Measurements from ENCODE around the gene NXPE3. TPM values are rescaled to one million over a fixed set of nuclear protein-coding genes. Genes with fewer than 3 reads are reported as not detected.

Gene NXPE3
- total and polyA plus RNA-seq, 9 donors, result 5.6 to 16.4 (median 13.1) TPM

DNA sequence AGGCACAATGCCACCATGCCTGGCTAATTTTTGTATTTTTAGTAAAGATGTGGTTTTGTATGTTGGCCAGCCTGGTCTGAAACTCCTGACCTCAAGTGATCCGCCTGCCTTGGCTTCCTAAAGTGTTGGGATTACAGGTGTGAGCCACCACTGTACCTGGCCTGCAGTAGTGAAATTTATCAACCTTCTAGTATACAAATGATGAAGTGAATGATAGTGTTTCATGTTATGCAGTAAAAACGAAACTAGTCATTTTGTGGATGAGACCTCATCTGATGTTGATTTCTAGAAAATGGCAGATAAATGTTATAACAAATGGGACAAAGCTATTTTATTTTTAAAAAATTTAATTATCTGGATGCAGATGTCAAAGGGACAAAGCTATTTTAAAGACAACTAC is 32.9 kb downstream of the NXPE3 start:
- DNase-seq, result no peak
- WGBS, 3 donors, result 94 to 96% (median 94%) methylated on average over 2 of the region's 2 CpGs
- Histone ChIP-seq H3K27ac (no peak overlapping the region), H3K4me3 (no peak overlapping the region), H3K4me1 (ENCODE audit: insufficient read depth) (no peaks in the 10 kb centered on the region), H3K36me3 (no peaks in the 10 kb centered on the region), H3K9me3 (no peaks in the 10 kb centered on the region), H3K27me3 (no peaks in the 10 kb centered on the region)
- TF ChIP-seq, protein P1, sequence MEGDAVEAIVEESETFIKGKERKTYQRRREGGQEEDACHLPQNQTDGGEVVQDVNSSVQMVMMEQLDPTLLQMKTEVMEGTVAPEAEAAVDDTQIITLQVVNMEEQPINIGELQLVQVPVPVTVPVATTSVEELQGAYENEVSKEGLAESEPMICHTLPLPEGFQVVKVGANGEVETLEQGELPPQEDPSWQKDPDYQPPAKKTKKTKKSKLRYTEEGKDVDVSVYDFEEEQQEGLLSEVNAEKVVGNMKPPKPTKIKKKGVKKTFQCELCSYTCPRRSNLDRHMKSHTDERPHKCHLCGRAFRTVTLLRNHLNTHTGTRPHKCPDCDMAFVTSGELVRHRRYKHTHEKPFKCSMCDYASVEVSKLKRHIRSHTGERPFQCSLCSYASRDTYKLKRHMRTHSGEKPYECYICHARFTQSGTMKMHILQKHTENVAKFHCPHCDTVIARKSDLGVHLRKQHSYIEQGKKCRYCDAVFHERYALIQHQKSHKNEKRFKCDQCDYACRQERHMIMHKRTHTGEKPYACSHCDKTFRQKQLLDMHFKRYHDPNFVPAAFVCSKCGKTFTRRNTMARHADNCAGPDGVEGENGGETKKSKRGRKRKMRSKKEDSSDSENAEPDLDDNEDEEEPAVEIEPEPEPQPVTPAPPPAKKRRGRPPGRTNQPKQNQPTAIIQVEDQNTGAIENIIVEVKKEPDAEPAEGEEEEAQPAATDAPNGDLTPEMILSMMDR (IDR thresholded peaks at IDR 0.05), result no peak
- no peak for TF ChIP-seq EP300 (IDR thresholded peaks at IDR 0.05)
- TF ChIP-seq POLR2A (IDR thresholded peaks at IDR 0.05), result no peak
- intact Hi-C loops (cut with DNase I), result loop anchor here (2.0 to 10.0 kb wide), 4 partner anchors 410 to 1513 kb away; no protein-coding TSS in a partner anchor

DNA sequence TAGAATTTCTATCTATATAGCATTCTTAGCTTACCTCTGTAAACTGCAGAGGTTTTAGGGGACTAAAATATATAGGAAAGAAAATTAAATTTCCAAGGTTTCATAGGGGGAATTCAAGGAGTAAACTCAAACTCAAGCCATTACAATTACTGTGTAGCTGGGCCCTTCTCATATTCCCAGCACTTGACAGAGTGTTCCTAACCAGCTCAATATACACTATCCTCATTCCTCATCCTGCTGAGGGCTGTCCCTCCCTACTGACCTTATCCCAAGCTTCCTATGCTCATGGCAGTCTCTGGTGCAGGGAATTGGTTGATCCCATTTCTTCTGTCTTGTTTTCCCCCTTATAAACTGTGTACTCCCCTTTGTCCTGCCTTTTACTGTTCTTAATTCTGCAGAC is 33.9 kb downstream of the NXPE3 start:
- Histone ChIP-seq H3K27me3 (no peaks in the 10 kb centered on the region), H3K36me3 (no peaks in the 10 kb centered on the region), H3K9me3 (no peaks in the 10 kb centered on the region), H3K4me1 (ENCODE audit: insufficient read depth) (no peaks in the 10 kb centered on the region), H3K27ac (no peak overlapping the region), H3K4me3 (no peak overlapping the region)
- TF ChIP-seq, protein P1 (IDR thresholded peaks at IDR 0.05), result no peak
- no peak for TF ChIP-seq POLR2A (IDR thresholded peaks at IDR 0.05)
- no peak for TF ChIP-seq EP300 (IDR thresholded peaks at IDR 0.05)
- intact Hi-C loops (cut with DNase I), result loop anchor here in 3 of 4 donors (5.0 to 10.0 kb wide), 3 partner anchors 409 to 1512 kb away; no protein-coding TSS in a partner anchor
- DNase-seq, result no peak

DNA sequence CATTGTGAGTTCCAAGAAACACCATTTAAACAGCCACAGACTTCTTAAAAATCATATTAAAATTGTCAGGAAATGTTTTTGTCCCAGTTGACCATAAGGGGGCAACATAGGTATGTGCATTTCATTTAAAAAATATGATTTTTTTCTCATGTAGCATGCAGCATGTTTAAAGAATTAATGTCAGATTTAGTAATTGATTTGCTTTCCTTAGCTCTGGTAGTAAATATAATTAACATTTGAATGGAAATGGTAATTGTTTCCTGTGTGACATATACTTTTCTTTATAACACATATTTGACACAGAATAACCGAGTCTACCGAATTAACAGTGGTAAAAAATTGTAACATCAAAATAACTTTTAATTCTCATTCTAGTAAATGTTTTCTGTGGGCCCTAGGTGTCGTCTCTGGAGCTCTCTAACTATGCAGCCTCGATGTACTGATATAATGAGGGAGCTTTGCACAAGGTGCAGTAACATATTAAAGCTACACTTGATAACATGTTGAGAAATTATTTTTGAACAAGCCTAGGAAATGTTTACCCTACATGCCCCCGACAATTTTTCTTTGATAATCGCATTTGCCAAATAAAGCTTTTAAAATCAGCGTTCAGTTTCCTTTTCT is 34.9 kb downstream of the NXPE3 start:
- H3K27ac ChIP-seq, result no peak overlapping the region
- no peak for DNase-seq
- H3K9me3 ChIP-seq, result no peaks in the 10 kb centered on the region
- intact Hi-C loops (cut with DNase I), result loop anchor here in 3 of 4 donors (5.0 to 10.0 kb wide), 3 partner anchors 408 to 1511 kb away; no protein-coding TSS in a partner anchor
- H3K4me1 ChIP-seq (ENCODE audit: insufficient read depth), result no peaks in the 10 kb centered on the region
- TF ChIP-seq, protein P1 (IDR thresholded peaks at IDR 0.05), result peak; percentile 38 to 61 (median 43)
- TF ChIP-seq EP300 (IDR thresholded peaks at IDR 0.05), result no peak
- H3K27me3 ChIP-seq, result no peaks in the 10 kb centered on the region
- no peaks in the 10 kb centered on the region for H3K36me3 ChIP-seq
- no peak overlapping the region for H3K4me3 ChIP-seq
- 38 to 39% (median 38%) methylated on average over 7 of the region's 7 CpGs for WGBS, 3 donors

DNA sequence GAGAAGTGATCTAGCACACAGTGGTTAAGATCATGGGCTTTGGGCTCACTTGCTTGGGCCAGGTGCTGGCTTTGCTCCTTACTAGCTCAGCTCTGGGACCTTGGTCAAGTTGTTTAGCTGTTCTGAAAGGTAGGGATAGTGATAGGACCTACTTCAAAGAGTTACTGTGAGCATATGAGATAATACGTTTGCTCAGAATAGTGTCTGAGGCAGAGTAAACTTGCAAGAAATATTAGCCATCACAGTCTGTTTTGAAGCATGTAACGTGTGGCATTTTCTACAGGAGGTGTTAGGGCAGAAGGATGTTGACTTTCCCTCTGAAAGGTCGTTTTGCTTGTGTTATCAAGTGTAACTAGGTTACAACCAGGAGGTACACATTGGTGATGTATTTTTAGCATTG is 35.8 kb downstream of the NXPE3 start:
- TF ChIP-seq EP300 (IDR thresholded peaks at IDR 0.05), result no peak
- TF ChIP-seq POLR2A (IDR thresholded peaks at IDR 0.05), result no peak
- TF ChIP-seq, protein P1 (IDR thresholded peaks at IDR 0.05), result no peak
- Histone ChIP-seq H3K27me3 (no peaks in the 10 kb centered on the region), H3K4me3 (no peak overlapping the region), H3K36me3 (no peaks in the 10 kb centered on the region), H3K4me1 (ENCODE audit: insufficient read depth) (no peaks in the 10 kb centered on the region), H3K27ac (no peak overlapping the region), H3K9me3 (no peaks in the 10 kb centered on the region)
- intact Hi-C loops (cut with DNase I), result loop anchor here in 3 of 4 donors (5.0 to 10.0 kb wide), 4 partner anchors 407 to 1510 kb away; no protein-coding TSS in a partner anchor
- no peak for DNase-seq
- 79 to 85% (median 83%) methylated on average over 3 of the region's 3 CpGs for WGBS, 3 donors
